ENCODE results near the gene MSI2. TPM values are rescaled to one million over a fixed set of nuclear protein-coding genes. Genes with fewer than 3 reads are reported as not detected.

Gene MSI2
- total and polyA plus RNA-seq, 2 donors (not counting 3 experiments of a cell fraction or from before 2014, with no cell fraction given), result 20.9 to 59.3 TPM

GRCh38 chr17:57311281-57312216 is 55.2 kb downstream of the MSI2 start:
- dilution Hi-C loops (cut with MboI; ENCODE audit: extremely low pct_ligation_motif_present, low sequenced_read_pairs) (no loop called here), intact Hi-C loops (cut with micrococcal nuclease) (no loop called here)

More at GRCh38 chr17:57311281-57312216, 55.2 kb downstream of the MSI2 start:
- no peaks in the 10 kb centered on the region for H3K36me3 ChIP-seq (ENCODE audit: control insufficient read depth in 2 of 2, extremely low read depth in 1 of 2, insufficient read depth in 2 of 2, low read length in 2 of 2)
- no peaks in the 10 kb centered on the region for H4K20me1 ChIP-seq (replicated peaks; ENCODE audit: control insufficient read depth, extremely low read depth, insufficient read depth, low read length)
- H3K27ac ChIP-seq (ENCODE audit: insufficient read depth, low read depth, low read length), result no peak overlapping the region
- no peak overlapping the region for H3K9ac ChIP-seq (replicated peaks; ENCODE audit: extremely low read depth, insufficient read depth, low read length)
- no peak overlapping the region for H3K4me3 ChIP-seq (replicated peaks in 1 of 3; ENCODE audit: insufficient read depth in 1 of 3, low read depth in 1 of 3, low read length in 3 of 3)
- no peaks in the 10 kb centered on the region for H3K9me1 ChIP-seq (replicated peaks; ENCODE audit: control insufficient read depth, extremely low read depth, insufficient read depth, low read length)
- H3K4me2 ChIP-seq (ENCODE audit: insufficient read depth, low read length), result no peak overlapping the region
- no peak for DNase-seq (ENCODE audit: low read depth, low spot score)
- no TSS peak for BruUV-seq (replicated peaks)
- no peaks in the 10 kb centered on the region for H3K9me3 ChIP-seq (replicated peaks; ENCODE audit: control insufficient read depth, insufficient read depth, low read length)
- H3K27me3 ChIP-seq (ENCODE audit: control insufficient read depth in 2 of 2, insufficient read depth in 2 of 2, low read length in 2 of 2), result no peaks in the 10 kb centered on the region
- ChIA-PET POLR2A (interaction anchor here (0.6 kb wide), 1 partner anchor 139 kb away, joined by 3 read pairs; no protein-coding TSS in a partner anchor), CTCF (no interaction called here)
- no peaks in the 10 kb centered on the region for H3K4me1 ChIP-seq (ENCODE audit: control insufficient read depth, extremely low read depth, insufficient read depth, low read length)
- FAIRE-seq, result no peak
- H2AFZ ChIP-seq (ENCODE audit: low read depth, low read length), result no peak overlapping the region
- no peaks in the 10 kb centered on the region for H3K79me2 ChIP-seq (ENCODE audit: control insufficient read depth, insufficient read depth, low read length)
- TF ChIP-seq MAX (IDR thresholded peaks at IDR 0.05; ENCODE audit: insufficient read depth, insufficient read length) (no peak), FOS (IDR thresholded peaks at IDR 0.05; ENCODE audit: borderline replicate concordance, insufficient read depth, low read length) (no peak), MYC (IDR thresholded peaks at IDR 0.05; ENCODE audit: low read depth, low read length) (no peak), POLR2AphosphoS5 (IDR thresholded peaks at IDR 0.05; ENCODE audit: insufficient read depth, low read depth, low read length) (no peak), EZH2 (IDR thresholded peaks at IDR 0.05; ENCODE audit: borderline replicate concordance, low read depth, low read length, severe bottlenecking) (no peak), POLR2A (IDR thresholded peaks at IDR 0.05; ENCODE audit: low read depth, low read length) (no peak), GATA2 (IDR thresholded peaks at IDR 0.05; ENCODE audit: insufficient read depth, insufficient read length, low read depth, low read length) (no peak), JUN (IDR thresholded peaks at IDR 0.05; ENCODE audit: borderline replicate concordance, insufficient read depth, insufficient read length, low read depth) (no peak)
- TF ChIP-seq, protein P1, sequence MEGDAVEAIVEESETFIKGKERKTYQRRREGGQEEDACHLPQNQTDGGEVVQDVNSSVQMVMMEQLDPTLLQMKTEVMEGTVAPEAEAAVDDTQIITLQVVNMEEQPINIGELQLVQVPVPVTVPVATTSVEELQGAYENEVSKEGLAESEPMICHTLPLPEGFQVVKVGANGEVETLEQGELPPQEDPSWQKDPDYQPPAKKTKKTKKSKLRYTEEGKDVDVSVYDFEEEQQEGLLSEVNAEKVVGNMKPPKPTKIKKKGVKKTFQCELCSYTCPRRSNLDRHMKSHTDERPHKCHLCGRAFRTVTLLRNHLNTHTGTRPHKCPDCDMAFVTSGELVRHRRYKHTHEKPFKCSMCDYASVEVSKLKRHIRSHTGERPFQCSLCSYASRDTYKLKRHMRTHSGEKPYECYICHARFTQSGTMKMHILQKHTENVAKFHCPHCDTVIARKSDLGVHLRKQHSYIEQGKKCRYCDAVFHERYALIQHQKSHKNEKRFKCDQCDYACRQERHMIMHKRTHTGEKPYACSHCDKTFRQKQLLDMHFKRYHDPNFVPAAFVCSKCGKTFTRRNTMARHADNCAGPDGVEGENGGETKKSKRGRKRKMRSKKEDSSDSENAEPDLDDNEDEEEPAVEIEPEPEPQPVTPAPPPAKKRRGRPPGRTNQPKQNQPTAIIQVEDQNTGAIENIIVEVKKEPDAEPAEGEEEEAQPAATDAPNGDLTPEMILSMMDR (IDR thresholded peaks at IDR 0.05; ENCODE audit: extremely low read depth in 1 of 2, insufficient read depth in 1 of 2, low read depth in 1 of 2, low read length in 2 of 2), result no peak

Data from endothelial cell of umbilical vein (primary cell).